GM21619 (cell line): ENCODE data around the gene ZNF8.
A peak's percentile ranks its signal among the peaks of the same experiment; 100 is the strongest.
"Not testable (repeated sequence)": the region's sequence is repeated elsewhere in the genome, so short reads cannot be mapped to it uniquely, and the experiment has no call there.

Experiments
- ATAC-seq: cut with Tn5 transposase; IDR thresholded peaks from one replicate; pipeline ENCODE4 v1.9.1; 2021; ENCODE audit not compliant: unreplicated experiment

The ZNF8 gene

GRCh38 chr19:58278541-58279041, at the start of gene ZNF8:
ZNF8 (plus strand) TSS chr19:58278955; CDS start chr19:58279082, 127 bp downstream.
- ATAC-seq = peak; percentile 90

DNA sequence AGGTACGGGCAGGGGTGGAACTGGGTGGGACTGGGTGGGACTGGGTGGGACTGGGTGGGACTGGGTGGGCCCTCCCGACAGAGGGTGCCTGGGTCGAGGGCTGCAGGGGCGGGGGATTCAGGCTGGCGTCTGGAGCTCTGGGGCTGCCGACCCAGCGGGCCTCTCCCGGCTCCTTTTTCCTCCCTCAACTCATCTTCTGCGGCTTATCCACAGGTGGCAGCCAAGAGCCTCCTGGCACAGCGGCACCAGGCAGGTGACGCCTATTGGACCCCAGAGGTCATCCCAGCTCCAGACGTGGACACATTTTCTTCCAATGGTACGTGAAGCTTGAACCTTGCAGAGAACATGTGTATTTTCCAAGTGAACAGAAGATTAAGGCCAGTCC, 49.5 kb upstream of the ZNF8 start:
- ATAC-seq = no peak

DNA sequence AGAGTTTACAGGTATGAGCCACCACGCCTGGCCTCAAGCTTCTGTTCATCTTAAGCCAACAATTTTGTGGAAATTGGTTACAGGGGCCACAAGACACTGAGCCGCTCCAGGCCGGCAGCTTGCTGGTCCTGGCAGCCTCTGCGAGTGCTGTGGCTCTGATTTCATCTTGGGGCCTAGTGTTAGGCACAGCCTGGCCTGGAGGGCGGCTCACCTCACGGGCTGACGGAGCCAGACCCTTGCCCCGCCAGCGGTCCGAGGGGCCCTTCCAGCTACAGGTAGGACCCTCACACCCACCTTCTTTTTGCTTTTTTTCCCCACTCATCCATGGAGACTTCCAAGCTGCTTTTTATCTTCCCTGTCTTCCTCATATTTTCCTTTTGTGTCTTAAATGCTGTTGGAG, 41.4 kb upstream of the ZNF8 start:
- ATAC-seq = no peak

DNA sequence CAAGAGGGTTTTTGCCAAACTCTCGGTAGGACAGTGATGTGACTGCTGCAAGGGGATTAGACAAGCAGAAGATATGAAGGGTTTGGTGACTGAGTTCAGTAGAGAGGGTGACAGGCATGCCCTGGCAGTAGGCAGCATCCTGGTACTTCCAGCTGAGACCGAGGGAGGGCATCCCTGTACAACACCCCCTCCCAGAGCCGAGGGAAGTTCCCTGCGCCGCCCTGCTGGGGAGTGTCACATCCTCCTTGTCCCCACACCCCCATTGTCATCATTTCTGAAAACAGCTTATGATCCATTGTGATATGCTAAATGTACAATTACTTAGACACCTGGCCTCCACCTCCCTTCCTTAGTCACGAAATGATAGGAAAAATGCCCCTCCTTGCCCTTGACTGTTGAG, 35.4 kb upstream of the ZNF8 start:
- no peak for ATAC-seq

- no peak for ATAC-seq
Measured at GRCh38 chr19:58248886-58249285, 29.9 kb upstream of the ZNF8 start.

GRCh38 chr19:58252102-58252685, 26.6 kb upstream of the ZNF8 start:
- no peak for ATAC-seq

GRCh38 chr19:58258259-58258658, 20.5 kb upstream of the ZNF8 start:
- not testable (repeated sequence) for ATAC-seq

DNA sequence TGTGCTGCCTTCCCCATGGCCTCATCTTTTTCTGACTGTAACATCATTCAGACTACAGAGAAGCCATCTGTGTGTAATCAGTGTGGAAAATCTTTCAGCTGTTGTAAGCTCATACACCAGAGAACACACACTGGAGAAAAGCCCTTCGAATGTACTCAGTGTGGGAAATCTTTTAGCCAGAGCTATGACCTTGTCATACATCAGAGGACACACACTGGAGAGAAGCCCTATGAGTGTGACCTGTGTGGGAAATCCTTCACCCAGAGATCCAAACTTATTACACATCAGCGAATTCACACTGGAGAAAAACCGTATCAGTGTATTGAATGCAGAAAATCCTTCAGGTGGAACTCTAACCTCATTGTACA, 17.2 kb upstream of the ZNF8 start:
- no peak for ATAC-seq

GRCh38 chr19:58261968-58262921, 16.5 kb upstream of the ZNF8 start:
- ATAC-seq = no peak

DNA sequence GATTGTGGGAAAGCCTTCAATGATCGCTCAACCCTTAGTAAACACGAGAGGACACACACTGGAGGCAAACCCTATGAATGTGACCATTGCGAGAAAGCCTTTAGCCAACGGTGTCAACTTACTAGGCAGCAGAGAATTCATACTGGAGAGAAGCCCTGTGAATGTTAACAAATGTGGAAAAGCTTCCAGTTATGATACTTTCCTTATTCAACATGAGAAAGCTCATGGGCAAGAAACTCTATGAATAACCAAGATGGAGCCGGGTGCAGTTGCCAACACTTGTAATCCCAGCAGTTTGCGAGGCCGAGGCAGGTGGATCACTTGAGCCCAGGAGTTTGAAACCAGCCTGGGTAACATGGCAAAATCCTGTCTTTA, 15.8 kb upstream of the ZNF8 start:
- no peak for ATAC-seq

- ATAC-seq = no peak
Measured at GRCh38 chr19:58265100-58265499, 13.7 kb upstream of the ZNF8 start.

DNA sequence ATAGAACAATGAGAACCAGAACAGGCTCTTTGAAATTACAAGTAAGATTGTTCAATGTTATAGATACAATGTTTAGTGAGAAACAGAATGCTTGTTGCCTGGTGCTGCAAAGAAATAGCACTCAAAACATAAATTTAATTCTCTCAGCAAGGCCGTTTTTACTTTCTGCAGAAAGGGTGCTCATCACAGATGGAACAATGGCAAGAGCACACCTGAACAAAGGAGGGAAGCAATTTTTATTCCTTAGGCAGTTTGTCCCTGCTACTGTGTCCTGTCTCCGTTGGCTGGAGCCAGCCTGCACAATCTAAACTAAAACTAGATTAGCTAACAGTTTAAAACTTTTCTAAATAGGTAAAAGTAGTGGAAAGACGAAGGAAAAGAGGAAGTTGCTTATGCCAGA, 10.4 kb upstream of the ZNF8 start:
- ATAC-seq = no peak

GRCh38 chr19:58274771-58275201, 4.0 kb upstream of the ZNF8 start:
- no peak for ATAC-seq

DNA sequence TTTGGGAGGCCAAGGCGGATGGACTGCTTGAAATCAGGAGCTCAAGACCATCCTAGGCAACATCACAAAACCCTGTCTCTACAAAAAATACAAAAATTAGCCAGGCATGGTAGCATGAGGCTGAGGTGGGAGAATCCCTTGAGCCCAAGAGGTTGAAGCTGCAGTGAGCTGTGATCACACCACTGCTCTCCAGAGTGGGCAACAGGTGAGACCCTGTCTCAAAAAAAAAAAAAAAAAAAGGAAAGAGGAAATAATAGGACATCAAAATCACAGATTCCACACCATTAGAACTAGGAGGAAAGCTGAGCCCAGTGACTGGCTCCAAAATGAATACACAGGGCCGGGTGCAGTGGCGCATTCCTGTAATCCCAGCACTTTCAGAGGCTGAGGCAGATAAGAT, 3.2 kb upstream of the ZNF8 start:
- no peak for ATAC-seq

DNA sequence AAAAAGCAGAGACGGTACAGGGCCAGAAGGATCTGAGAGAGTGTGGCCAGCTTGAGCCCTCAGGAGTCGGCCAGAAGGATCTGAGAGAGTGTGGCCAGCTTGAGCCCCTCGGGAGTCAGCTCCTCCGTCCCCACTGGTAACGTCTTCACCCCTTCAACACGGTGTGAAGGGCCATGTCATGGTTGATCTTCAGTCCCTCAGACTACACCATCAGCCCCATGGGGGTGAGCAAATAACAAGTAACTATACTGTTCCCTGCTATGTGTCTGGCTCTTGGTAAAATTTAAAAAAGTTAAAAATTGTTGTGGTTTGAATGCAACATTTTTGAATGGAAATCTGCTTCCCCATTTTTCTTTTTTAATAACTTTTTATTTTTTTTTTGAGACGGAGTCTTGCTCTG, 1.6 kb upstream of the ZNF8 start:
- no peak for ATAC-seq

DNA sequence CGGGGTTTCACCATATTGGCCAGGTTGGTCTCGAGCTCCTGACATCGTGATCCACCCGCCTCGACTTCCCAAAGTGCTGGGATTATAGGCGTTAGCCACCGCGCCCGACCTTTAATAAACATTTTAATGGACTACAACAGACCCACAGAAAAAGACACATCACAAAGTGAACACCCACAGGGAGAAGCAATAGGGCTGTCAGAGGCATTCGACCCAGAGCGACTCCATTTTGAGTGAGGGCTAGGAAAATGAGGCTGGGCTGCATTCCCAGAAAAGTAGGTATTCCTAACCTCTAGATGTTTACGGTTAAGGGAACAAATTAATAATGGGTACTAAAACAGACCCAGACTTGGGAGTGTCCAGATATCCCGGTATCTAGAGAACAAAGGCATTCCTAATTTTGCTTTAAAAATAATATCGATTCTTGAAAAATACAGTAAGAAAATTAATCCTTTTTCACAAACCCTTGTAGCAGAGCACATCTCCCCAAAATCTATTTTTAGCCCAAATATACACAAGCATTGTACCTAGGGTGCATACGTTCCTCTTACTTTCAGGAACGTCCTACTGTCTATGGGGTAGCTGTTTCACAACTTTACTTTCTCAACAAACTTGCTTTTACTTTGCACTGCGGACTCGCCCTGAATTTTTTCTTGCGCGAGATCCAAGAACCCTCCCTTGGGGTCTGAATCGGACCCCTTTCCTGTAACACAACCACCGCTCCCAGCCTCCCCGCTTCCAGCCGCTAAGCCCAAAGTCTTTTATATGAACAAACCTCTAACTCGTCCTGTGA, 811 bp upstream of the ZNF8 start:
- no peak for ATAC-seq

DNA sequence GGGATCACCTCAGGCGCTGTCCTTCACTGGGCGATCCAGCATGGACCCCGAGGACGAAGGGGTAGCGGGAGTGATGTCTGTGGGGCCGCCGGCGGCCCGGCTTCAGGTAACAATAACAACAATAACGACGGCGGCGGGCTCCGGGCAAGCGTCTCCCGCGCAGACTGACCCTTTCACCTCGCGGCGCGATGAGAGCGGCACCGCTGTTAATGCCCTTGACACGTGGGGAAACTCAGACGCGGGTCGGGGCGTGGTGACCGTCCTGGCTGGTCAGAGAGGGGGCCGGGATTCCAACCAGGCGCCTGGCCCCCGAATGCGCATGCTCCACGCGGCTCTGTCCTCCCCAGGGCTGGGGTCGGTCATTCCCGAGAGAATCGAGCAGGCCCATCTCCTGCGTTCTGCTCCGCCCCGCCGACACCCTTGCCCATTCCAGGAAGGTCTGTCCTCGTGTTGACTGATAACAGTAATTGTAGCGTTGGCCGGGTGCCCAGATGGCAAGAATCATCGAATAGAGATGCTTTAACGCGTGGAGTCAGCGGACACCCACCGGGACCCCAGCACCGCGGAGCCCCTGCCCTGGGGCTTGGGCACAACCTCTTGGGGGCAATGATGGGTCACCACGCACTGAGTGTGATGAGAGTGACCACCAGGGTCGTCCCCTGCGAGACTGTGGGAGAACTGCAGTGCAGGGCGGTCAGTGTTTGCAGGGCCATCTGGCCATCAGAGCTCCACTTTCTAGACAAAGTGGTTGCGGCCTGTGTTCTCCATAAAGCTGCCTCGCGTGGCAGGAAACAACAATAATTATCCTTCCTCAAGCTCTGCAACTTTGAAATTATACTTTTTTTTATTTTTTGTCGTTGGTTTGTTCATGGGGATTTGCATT, 528 bp downstream of the ZNF8 start:
- ATAC-seq = peak; percentile 32

GRCh38 chr19:58279925-58280316, 1.2 kb downstream of the ZNF8 start:
- no peak for ATAC-seq

- ATAC-seq = no peak
Measured at GRCh38 chr19:58284199-58284598, 5.4 kb downstream of the ZNF8 start.

- ATAC-seq = no peak
Measured at GRCh38 chr19:58291943-58292342, 13.2 kb downstream of the ZNF8 start.
